BE2C (cell line): Measurements from ENCODE around the gene SYNGR3.

Experiments used
- DNase-seq: peaks from one replicate; pipeline ENCODE4 v3.0.0-alpha.2; 2020
- H3K27me3 ChIP-seq: fragments of 250-450 bp; sonication (Bioruptor Pico); 2 replicates; pipeline ENCODE4 v1.5.1; 2020; ENCODE audit warnings: mild to moderate bottlenecking
- H3K36me3 ChIP-seq: fragments of 250-450 bp; sonication (Bioruptor Pico); 2 replicates; pipeline ENCODE4 v1.5.1; 2020; ENCODE audit warnings: mild to moderate bottlenecking
- H3K4me1 ChIP-seq: fragments of 250-450 bp; sonication (Bioruptor Pico); 2 replicates; pipeline ENCODE4 v1.5.1; 2020
- H3K4me3 ChIP-seq: 2 replicates; pipeline ENCODE4 v1.5.1; 2011; ENCODE audit warnings: low read depth, low read length
- H3K9me3 ChIP-seq: fragments of 250-450 bp; sonication (Bioruptor Pico); 2 replicates; pipeline ENCODE4 v1.5.1; 2020
- TF ChIP-seq, protein P1 (sequence below): IDR thresholded peaks from 2 replicates; pipeline ENCODE4 v1.5.1; 2012; ENCODE audit warnings: mild to moderate bottlenecking, low read depth, low read length

SYNGR3 gene

DNA sequence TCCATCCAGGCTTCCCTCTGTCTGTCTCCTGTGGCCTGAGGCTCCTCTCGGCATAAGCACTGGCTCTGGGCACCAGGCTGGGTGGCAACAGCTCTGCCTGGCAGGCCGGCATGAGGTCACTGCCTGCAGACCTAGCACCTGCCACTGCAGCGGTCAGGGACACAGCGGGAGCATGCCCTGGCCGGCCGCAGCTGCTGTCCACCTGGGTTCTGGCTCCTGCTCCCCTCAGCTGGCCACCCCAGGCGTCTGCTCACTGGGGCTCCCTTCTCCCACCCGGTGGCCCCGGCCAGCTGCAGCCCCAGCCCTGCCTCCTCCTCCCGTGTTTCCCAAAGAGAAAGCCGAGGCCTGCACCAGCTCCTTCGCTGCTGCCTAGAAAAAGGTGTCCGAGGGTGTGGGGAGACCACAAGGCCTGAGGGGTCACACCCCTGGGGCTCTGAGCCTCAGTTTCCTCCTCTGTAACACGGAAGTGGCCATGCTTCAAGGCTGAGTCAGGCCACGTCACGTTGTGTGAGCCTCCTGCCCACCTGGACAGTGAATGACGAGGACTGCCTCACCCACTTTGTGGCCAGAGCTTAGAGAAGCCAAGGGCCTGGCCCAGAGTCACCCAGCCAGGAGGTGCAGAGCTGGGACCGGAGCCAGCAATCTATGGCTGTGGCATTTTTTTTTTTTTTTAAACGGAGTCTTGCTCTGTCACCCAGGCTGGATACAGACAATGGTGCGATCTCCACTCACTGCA is 51.2 kb downstream of the SYNGR3 start:
- Histone ChIP-seq H3K4me1 (peaks cover 31% of the 10 kb centered on the region), H3K27me3 (no peaks in the 10 kb centered on the region), H3K36me3 (peaks cover 21% of the 10 kb centered on the region), H3K4me3 (no peak overlapping the region), H3K9me3 (no peaks in the 10 kb centered on the region)
- peak; percentile 59 for DNase-seq
- TF ChIP-seq, protein P1, sequence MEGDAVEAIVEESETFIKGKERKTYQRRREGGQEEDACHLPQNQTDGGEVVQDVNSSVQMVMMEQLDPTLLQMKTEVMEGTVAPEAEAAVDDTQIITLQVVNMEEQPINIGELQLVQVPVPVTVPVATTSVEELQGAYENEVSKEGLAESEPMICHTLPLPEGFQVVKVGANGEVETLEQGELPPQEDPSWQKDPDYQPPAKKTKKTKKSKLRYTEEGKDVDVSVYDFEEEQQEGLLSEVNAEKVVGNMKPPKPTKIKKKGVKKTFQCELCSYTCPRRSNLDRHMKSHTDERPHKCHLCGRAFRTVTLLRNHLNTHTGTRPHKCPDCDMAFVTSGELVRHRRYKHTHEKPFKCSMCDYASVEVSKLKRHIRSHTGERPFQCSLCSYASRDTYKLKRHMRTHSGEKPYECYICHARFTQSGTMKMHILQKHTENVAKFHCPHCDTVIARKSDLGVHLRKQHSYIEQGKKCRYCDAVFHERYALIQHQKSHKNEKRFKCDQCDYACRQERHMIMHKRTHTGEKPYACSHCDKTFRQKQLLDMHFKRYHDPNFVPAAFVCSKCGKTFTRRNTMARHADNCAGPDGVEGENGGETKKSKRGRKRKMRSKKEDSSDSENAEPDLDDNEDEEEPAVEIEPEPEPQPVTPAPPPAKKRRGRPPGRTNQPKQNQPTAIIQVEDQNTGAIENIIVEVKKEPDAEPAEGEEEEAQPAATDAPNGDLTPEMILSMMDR, result no peak

DNA sequence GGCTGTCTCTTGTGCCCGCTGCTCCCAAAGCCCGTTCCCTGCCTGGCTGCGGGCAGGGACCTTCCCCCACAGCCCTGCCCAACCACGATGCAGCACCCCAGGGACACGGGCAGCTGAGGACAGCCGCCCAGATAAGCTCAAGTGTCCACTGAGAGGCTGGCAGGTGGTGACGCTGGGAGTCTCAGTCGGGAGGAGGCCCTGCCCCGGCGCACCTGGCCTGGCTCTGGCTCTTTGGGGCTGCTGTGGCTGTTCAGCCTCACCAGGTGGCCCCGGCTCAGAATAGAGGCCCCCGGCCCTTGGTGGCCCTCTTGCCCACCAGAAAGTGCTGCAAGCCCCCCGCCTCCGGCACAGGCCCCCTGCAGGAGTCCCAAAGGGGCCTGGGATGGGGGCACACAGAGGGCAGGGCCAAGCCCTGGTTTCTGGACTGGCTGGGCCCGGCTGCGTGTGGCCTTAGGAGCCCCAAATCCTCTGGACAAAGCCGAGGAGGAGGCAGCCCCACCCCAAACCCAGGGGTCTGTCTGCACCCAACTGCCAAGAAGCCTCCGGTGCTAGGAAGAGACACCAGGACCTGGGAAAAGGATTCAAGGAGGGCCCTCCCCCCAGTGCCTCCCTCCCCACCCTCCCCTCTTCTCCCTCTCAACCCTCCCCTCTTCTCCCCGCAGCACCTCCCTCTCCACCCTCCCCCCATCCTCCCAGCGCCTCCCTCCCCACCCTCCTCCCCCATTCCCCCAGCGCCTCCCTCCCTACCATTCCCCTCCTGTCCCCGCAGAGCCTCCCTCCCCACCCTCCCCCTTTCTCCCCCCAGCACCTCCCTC is 52.6 kb downstream of the SYNGR3 start:
- H3K4me1 ChIP-seq, result peaks cover 27% of the 10 kb centered on the region
- H3K9me3 ChIP-seq, result no peaks in the 10 kb centered on the region
- TF ChIP-seq, protein P1, result no peak
- no peaks in the 10 kb centered on the region for H3K27me3 ChIP-seq
- H3K36me3 ChIP-seq, result peaks cover 21% of the 10 kb centered on the region
- H3K4me3 ChIP-seq, result no peak overlapping the region
- no peak for DNase-seq

DNA sequence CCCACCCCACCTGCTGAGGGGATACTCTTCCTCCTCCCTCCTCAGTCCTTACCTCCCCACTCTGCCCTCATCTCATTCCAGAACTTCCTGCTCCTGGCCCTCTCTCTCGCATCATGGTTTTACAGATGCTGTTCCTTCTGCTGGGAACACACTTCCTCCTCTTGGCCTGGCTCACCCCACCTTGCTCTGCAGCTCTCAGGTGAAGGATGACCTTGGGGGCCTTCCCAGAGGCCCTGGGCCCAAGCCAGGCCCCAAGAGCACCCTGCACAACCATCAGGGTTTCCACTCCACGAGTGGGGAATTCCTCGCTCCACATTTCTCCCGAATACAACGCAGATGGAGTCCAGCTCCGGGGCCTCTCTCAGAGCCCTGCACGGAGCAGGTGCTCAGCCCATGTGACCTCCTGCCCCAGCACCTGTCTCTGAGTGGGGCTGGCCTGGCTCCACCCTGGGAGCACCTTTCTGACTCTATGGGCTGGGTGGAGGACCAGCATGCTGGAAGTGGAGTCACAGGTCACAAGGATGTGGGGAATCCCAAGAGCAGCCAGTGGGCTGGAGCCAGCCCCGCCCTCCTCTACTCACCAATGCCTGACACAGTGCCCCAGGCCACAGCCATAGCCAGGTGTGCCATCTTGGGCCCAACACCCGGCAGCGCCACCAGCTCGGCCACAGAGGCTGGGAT is 53.4 kb downstream of the SYNGR3 start:
- H3K4me1 ChIP-seq, result peaks cover 27% of the 10 kb centered on the region
- peaks cover 21% of the 10 kb centered on the region for H3K36me3 ChIP-seq
- H3K27me3 ChIP-seq, result no peaks in the 10 kb centered on the region
- DNase-seq, result no peak
- H3K4me3 ChIP-seq, result no peak overlapping the region
- no peaks in the 10 kb centered on the region for H3K9me3 ChIP-seq
- TF ChIP-seq, protein P1, result no peak
